GM10248 (cell line): ENCODE results near the gene ADAM19.

Experiments
- CTCF ChIA-PET: fragments of 300-600 bp; sonication (Branson Sonifier 250); formaldehyde crosslinking; extraction: SDS; loops from one replicate; lab custom pipeline; 2021; ENCODE audit warnings: antibody characterized with exemption; lab: Yijun Ruan, JAX
- POLR2A ChIA-PET: fragments of 350-650 bp; sonication (Branson Sonifier 250); formaldehyde crosslinking; extraction: SDS; loops from one replicate; lab custom pipeline; 2020; ENCODE audit warnings: antibody characterized with exemption; lab: Yijun Ruan, JAX
- DNase-seq: peaks from one replicate; pipeline ENCODE4 v3.0.0; 2012; ENCODE audit errors: extremely low spot score
- CTCF ChIP-seq: IDR thresholded peaks from 2 replicates; pipeline ENCODE4 v1.5.1; 2012; ENCODE audit warnings: mild to moderate bottlenecking, low read depth; ENCODE audit errors: extremely low read depth, missing control alignments, control extremely low read depth

ADAM19 gene

GRCh38 chr5:157552650-157553049 is 22.9 kb downstream of the ADAM19 start:
- POLR2A ChIA-PET = no interaction called here

GRCh38 chr5:157550663-157551062 is 24.9 kb downstream of the ADAM19 start:
- no peak for DNase-seq
- ChIA-PET POLR2A (no interaction called here), CTCF (interaction anchor here (1.3 to 2.5 kb wide), 3 partner anchors 11 to 15 kb away, joined by 3 to 8 read pairs (median 6); no protein-coding TSS in a partner anchor)
- TF ChIP-seq CTCF = no peak

More at GRCh38 chr5:157552650-157553049, 22.9 kb downstream of the ADAM19 start:
- DNase-seq = no peak
- CTCF ChIA-PET = no interaction called here
- no peak for TF ChIP-seq CTCF

- ChIA-PET CTCF (interaction anchor here (1.4 to 2.5 kb wide), 3 partner anchors 8 to 13 kb away, joined by 6 to 8 read pairs (median 8); no protein-coding TSS in a partner anchor), POLR2A (no interaction called here)
- DNase-seq = no peak
- no peak for TF ChIP-seq CTCF
Measured at GRCh38 chr5:157549954-157550549, 25.5 kb downstream of the ADAM19 start.

GRCh38 chr5:157549283-157549629 is 26.3 kb downstream of the ADAM19 start:
- TF ChIP-seq CTCF = no peak
- CTCF ChIA-PET = interaction anchor here (1.0 to 1.6 kb wide), 6 partner anchors 9 to 169 kb away, joined by 3 to 8 read pairs (median 4); no protein-coding TSS in a partner anchor
- no peak for DNase-seq
- POLR2A ChIA-PET = no interaction called here

GRCh38 chr5:157548513-157549282 is 26.9 kb downstream of the ADAM19 start:
- no peak for TF ChIP-seq CTCF

GRCh38 chr5:157547941-157548512 is 27.5 kb downstream of the ADAM19 start:
- CTCF ChIA-PET = interaction anchor here (1.4 kb wide), 1 partner anchor 171 kb away, joined by 4 read pairs; no protein-coding TSS in a partner anchor
- DNase-seq = no peak
- no peak for TF ChIP-seq CTCF
- POLR2A ChIA-PET = no interaction called here

More at GRCh38 chr5:157548513-157549282, 26.9 kb downstream of the ADAM19 start:
- DNase-seq = no peak
- POLR2A ChIA-PET = no interaction called here
- CTCF ChIA-PET = interaction anchor here (1.0 to 1.6 kb wide), 5 partner anchors 9 to 170 kb away, joined by 3 to 8 read pairs (median 3); no protein-coding TSS in a partner anchor
